Aorta (tissue), 5 donors: ENCODE measurements around the gene KCNK1. TPM values are rescaled to one million over a fixed set of nuclear protein-coding genes. Genes with fewer than 3 reads are reported as not detected.
A peak's percentile ranks its signal among the peaks of the same experiment; 100 is the strongest.
"Not testable (repeated sequence)": the region's sequence is repeated elsewhere in the genome, so short reads cannot be mapped to it uniquely, and the experiment has no call there.

Experiments
- ATAC-seq: fragments of 200-7000 bp; cut with Tn5 transposase; one replicate; pipeline ENCODE4 v1.9.1; 2022; ENCODE audit warnings: moderate library complexity; ENCODE audit not compliant: low FRiP score
- DNase-seq, 2 donors: peaks; one replicate each; pipeline ENCODE4 v3.0.0-alpha.2; 2020
- H3K27ac ChIP-seq, 2 donors: one replicate each; pipeline ENCODE4 v1.5.1; 2013; ENCODE audit warnings: low read length in 2 of 2, mild to moderate bottlenecking in 2 of 2, moderate library complexity in 2 of 2, control low read depth in 1 of 2, inconsistent platforms in 1 of 2, low read depth in 1 of 2
- H3K27me3 ChIP-seq, 2 donors: one replicate each; pipeline ENCODE4 v1.6.1; 2013; ENCODE audit warnings: control low read depth in 1 of 2, low read length in 1 of 2, mild to moderate bottlenecking in 1 of 2, moderate library complexity in 1 of 2; ENCODE audit not compliant: insufficient read depth in 2 of 2, control insufficient read depth in 1 of 2
- H3K36me3 ChIP-seq, 2 donors: one replicate each; pipeline ENCODE4 v1.6.1; 2013; ENCODE audit warnings: control low read depth in 1 of 2, low read length in 1 of 2, mild to moderate bottlenecking in 1 of 2; ENCODE audit not compliant: insufficient read depth in 2 of 2, control insufficient read depth in 1 of 2
- H3K4me1 ChIP-seq, 2 donors: one replicate each; pipeline ENCODE4 v1.6.1; 2013; ENCODE audit warnings: low read length in 2 of 2, control low read depth in 1 of 2, mild to moderate bottlenecking in 1 of 2, moderate library complexity in 1 of 2; ENCODE audit not compliant: insufficient read depth in 2 of 2, control insufficient read depth in 1 of 2
- H3K4me3 ChIP-seq, 2 donors: one replicate each; pipeline ENCODE4 v1.5.1; 2013; ENCODE audit warnings: low read length in 2 of 2, control low read depth in 1 of 2, mild to moderate bottlenecking in 1 of 2
- H3K9me3 ChIP-seq: one replicate; pipeline ENCODE4 v1.6.1; 2013; ENCODE audit warnings: mild to moderate bottlenecking, low read length; ENCODE audit not compliant: control insufficient read depth
- WGBS, 2 donors: extraction: QIAGEN DNeasy Blood & Tissue Kit; methylation state at CpG; one replicate each; pipeline ENCODE4 v1.1.7; 2013; 5-methylcytosine and 5-hydroxymethylcytosine counted together
- intact Hi-C, 2 donors: fragments of 100-400 bp; cut with DNase I; formaldehyde crosslinking; loops; one replicate each; pipeline versions ENCODE4 v1.14.2 to v1.15.0; 2022
- polyA plus RNA-seq, 2 donors: library from polyadenylated mRNA; stranded (reverse); fragments of 200-250 nt; gene quantifications; one replicate each; pipeline ENCODE4 v1.2.3, GENCODE V29; 2013
- total RNA-seq, 2 donors: library from RNA; stranded (reverse); fragmentation: NEBNext Ultra II Directional; extraction: Animal tissue kit (Norgen Biotek cat#: 25700); gene quantifications; one replicate each; pipeline ENCODE4 v1.2.1, GENCODE V29; 2021
- donor health status: healthy with polysubstance abuse.
- donor health status: Bipolar disorder and iron deficiency.
- donor health status: DM: no; HTN: no; CAD: no.
- donor health status: DM: no; HTN: no; CAD: no.
- donor health status: DM: yes; HTN: yes; CAD: no.

KCNK1 gene
- total and polyA plus RNA-seq, 4 donors: 1.5 to 7.0 (median 5.9) TPM; not detected in 1

DNA sequence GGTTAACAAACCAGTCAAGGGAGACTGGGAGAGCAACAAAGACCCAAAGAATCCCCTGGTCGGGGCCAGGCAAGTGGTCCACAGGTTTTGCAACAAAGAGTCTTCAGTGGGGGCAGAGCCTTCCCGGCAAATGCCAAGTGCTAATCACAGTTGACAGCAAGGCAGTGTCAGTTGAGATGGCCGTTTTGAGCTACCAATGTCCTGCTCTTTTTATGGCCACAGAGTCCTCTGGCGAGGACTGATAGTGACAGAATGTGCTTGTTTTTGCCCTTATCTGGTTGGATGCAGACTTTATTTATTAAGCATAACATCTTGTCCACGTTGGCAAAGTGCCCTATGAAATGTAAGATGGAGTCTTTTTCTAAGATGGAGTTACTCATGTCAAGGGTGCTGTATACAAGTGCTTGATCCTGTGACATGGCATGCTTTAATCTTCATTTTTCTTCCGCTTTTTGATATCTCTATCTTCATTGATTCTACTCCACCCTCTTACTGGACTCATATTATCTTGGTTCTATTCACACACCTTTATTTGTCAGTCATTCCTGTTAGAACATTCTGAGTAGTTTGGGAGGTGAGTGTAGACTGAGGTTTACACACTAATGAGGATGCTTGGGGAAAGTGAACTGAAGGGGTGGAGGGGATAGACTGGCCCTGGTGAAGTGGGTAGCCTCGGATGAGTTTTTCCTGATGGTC, 51.8 kb downstream of the KCNK1 start:
- Histone ChIP-seq H3K27ac (no peak overlapping the region), H3K4me3 (no peak overlapping the region), H3K27me3 (no peaks in the 10 kb centered on the region), H3K36me3 (no peaks in the 10 kb centered on the region), H3K9me3 (no peaks in the 10 kb centered on the region), H3K4me1 (peaks cover 2 to 4% of the 10 kb centered on the region in 2 donors)
- DNase-seq: no peak
- WGBS, 2 donors: 85% methylated on average over 7 of the region's 7 CpGs
- ATAC-seq: no peak
- intact Hi-C loops: no loop called here

GRCh38 chr1:233667741-233668140, 53.8 kb downstream of the KCNK1 start:
- no peaks in the 10 kb centered on the region for H3K27me3 ChIP-seq
- 65 to 81% methylated on average over 3 of the region's 3 CpGs for WGBS, 2 donors
- no peaks in the 10 kb centered on the region for H3K9me3 ChIP-seq
- H3K36me3 ChIP-seq: no peaks in the 10 kb centered on the region
- no peak overlapping the region for H3K4me3 ChIP-seq
- DNase-seq (no peak), ATAC-seq (no peak)
- no peak overlapping the region for H3K27ac ChIP-seq
- intact Hi-C loops: no loop called here
- H3K4me1 ChIP-seq: peaks cover 2 to 4% of the 10 kb centered on the region in 2 donors

- ATAC-seq: no peak
- no peaks in the 10 kb centered on the region for H3K9me3 ChIP-seq
- H3K4me1 ChIP-seq: peaks cover 0 to 4% of the 10 kb centered on the region in 2 donors
- intact Hi-C loops: no loop called here
- no peak overlapping the region for H3K4me3 ChIP-seq
- WGBS, 2 donors: 46 to 48% methylated on average over 8 of the region's 8 CpGs
- DNase-seq: no peak
- no peaks in the 10 kb centered on the region for H3K36me3 ChIP-seq
- H3K27me3 ChIP-seq: no peaks in the 10 kb centered on the region
- no peak overlapping the region for H3K27ac ChIP-seq
These were observed 54.3 kb downstream of the KCNK1 start for GRCh38 chr1:233668146-233668724.

DNA sequence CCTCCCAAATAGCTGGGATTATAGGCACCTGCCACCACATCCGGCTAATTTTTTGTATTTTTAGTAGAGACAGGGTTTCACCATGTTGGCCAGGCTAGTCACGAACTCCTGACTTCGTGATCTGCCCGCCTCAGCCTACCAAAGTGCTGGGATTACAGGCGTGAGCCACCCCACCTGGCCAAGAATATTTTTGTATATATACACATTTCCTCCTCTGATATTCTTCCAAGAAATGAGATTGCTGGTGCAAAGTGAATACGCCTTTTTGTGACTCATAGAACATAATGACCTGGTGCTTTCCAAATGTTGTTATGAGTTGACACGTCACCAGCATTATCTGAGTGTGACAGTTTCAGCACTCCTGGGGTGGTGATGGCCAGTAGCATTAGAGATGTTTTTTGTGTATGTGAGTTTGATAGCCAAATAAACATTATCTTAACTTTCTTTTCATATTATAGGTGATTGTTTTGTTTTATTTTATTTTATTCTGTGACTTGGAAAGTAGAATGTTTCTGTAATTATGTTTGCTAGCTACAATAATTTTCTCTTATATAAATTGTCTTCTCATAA, 54.9 kb downstream of the KCNK1 start:
- peak; percentile 49 for ATAC-seq
- WGBS, 2 donors: 60 to 71% methylated on average over 7 of the region's 7 CpGs

GRCh38 chr1:233670363-233670762, 56.5 kb downstream of the KCNK1 start:
- not testable (repeated sequence) for H3K4me3 ChIP-seq

More for the DNA sequence above, 54.9 kb downstream of the KCNK1 start:
- H3K9me3 ChIP-seq: no peaks in the 10 kb centered on the region
- DNase-seq: no peak
- H3K27me3 ChIP-seq: no peaks in the 10 kb centered on the region
- H3K27ac ChIP-seq: no peak overlapping the region
- intact Hi-C loops: no loop called here
- H3K4me1 ChIP-seq: peaks cover 0 to 4% of the 10 kb centered on the region in 2 donors
- H3K4me3 ChIP-seq: no peak overlapping the region
- no peaks in the 10 kb centered on the region for H3K36me3 ChIP-seq

DNA sequence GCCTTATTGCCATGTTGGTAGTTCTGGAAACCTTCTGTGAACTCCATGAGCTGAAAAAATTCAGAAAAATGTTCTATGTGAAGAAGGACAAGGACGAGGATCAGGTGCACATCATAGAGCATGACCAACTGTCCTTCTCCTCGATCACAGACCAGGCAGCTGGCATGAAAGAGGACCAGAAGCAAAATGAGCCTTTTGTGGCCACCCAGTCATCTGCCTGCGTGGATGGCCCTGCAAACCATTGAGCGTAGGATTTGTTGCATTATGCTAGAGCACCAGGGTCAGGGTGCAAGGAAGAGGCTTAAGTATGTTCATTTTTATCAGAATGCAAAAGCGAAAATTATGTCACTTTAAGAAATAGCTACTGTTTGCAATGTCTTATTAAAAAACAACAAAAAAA, 57.4 kb downstream of the KCNK1 start:
- DNase-seq (no peak), ATAC-seq (no peak)
- intact Hi-C loops: no loop called here
- Histone ChIP-seq H3K27ac (no peak overlapping the region), H3K27me3 (no peaks in the 10 kb centered on the region), H3K4me3 (no peak overlapping the region), H3K9me3 (no peaks in the 10 kb centered on the region), H3K4me1 (no peaks in the 10 kb centered on the region), H3K36me3 (no peaks in the 10 kb centered on the region)
- 93 to 95% methylated on average over 5 of the region's 5 CpGs for WGBS, 2 donors

More at GRCh38 chr1:233670363-233670762, 56.5 kb downstream of the KCNK1 start:
- intact Hi-C loops, ATAC-seq, H3K4me1 ChIP-seq, H3K27ac ChIP-seq, H3K9me3 ChIP-seq, H3K36me3 ChIP-seq, DNase-seq, H3K27me3 ChIP-seq: not testable (repeated sequence)
- 51 to 57% methylated on average over 2 of the region's 2 CpGs for WGBS, 2 donors

GRCh38 chr1:233672732-233673131, 58.8 kb downstream of the KCNK1 start:
- Histone ChIP-seq H3K4me1 (no peaks in the 10 kb centered on the region), H3K4me3 (no peak overlapping the region), H3K27me3 (no peaks in the 10 kb centered on the region), H3K27ac (no peak overlapping the region), H3K36me3 (no peaks in the 10 kb centered on the region), H3K9me3 (no peaks in the 10 kb centered on the region)
- ATAC-seq: no peak
- intact Hi-C loops: no loop called here
- 91 to 93% methylated on average over 6 of the region's 6 CpGs for WGBS, 2 donors
- DNase-seq: no peak

DNA sequence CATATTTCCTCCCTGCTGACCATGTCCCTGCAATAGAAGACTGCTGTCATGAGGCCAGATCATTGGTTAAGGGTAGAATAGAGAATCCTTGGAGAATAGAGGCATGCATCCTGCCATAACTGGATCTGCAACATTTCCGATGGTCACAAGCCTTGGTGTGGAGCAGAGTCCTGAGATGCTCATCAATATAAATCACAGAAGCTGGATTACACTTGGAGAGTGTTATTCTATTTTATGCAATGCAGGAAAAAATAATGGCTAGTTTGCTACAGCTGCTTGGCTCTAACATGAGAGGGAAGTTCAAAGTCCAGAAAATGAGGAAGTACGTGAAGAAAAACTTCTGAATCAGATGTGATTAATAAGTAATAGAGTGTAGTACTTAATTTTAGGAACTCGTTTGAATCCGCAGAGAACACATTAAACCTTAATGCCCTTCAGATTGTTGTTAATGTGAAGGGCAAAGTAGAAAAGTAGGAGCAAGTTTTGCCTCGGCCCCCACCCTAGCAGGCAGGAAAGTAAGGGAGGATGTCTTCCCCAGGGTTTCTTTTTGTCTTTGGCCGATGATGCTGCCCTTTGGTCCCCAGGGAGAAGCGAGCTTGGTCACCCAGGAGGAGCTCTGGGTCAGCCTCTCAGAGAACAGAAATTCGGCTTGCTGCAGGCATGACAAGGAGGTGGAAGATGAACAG, 59.5 kb downstream of the KCNK1 start:
- intact Hi-C loops: no loop called here
- DNase-seq: no peak
- 85 to 87% methylated on average over 8 of the region's 8 CpGs for WGBS, 2 donors
- no peak for ATAC-seq
- H3K36me3 ChIP-seq: no peaks in the 10 kb centered on the region
- no peak overlapping the region for H3K4me3 ChIP-seq
- H3K4me1 ChIP-seq: no peaks in the 10 kb centered on the region
- H3K27ac ChIP-seq: no peak overlapping the region
- no peaks in the 10 kb centered on the region for H3K27me3 ChIP-seq
- H3K9me3 ChIP-seq: no peaks in the 10 kb centered on the region
